OCI-LY7 (cell line): ENCODE data around the gene EIF3M.

Experiments
- CTCF ChIP-seq: fragments of 200-600 bp; sonication (generic); conservative IDR thresholded peaks from 2 replicates; pipeline ENCODE4 v1.5.1; 2014; ENCODE audit warnings: mild to moderate bottlenecking, antibody characterized with exemption, low read length, moderate library complexity, mixed read lengths
- EZH2phosphoT487 ChIP-seq: fragments of 200-600 bp; sonication (generic); IDR thresholded peaks from 2 replicates; pipeline ENCODE4 v1.6.1; 2018; ENCODE audit warnings: low read depth, borderline replicate concordance, mild to moderate bottlenecking, mixed run types, antibody characterized with exemption, low read length, moderate library complexity, mixed read lengths

- TF ChIP-seq CTCF (no peak), EZH2phosphoT487 (no peak)
Measured at GRCh38 chr11:32581556-32581955, 2.1 kb upstream of the EIF3M start.
